ENCODE measurements around the gene ASNS. TPM values are rescaled to one million over a fixed set of nuclear protein-coding genes. Genes with fewer than 3 reads are reported as not detected.

ASNS gene
- total RNA-seq, 1 donor from 2014 or later, result 137 TPM

GRCh38 chr7:97842006-97842405, 30.2 kb downstream of the ASNS start:
- no peak overlapping the region for H3K27ac Mint-ChIP-seq (ENCODE audit: unreplicated experiment)
- no peaks in the 10 kb centered on the region for H3K9me3 Mint-ChIP-seq (ENCODE audit: unreplicated experiment)
- H3K4me3 Mint-ChIP-seq (ENCODE audit: unreplicated experiment), result no peak overlapping the region
- no peaks in the 10 kb centered on the region for H3K36me3 Mint-ChIP-seq (ENCODE audit: unreplicated experiment)
- TF ChIP-seq, protein P1, sequence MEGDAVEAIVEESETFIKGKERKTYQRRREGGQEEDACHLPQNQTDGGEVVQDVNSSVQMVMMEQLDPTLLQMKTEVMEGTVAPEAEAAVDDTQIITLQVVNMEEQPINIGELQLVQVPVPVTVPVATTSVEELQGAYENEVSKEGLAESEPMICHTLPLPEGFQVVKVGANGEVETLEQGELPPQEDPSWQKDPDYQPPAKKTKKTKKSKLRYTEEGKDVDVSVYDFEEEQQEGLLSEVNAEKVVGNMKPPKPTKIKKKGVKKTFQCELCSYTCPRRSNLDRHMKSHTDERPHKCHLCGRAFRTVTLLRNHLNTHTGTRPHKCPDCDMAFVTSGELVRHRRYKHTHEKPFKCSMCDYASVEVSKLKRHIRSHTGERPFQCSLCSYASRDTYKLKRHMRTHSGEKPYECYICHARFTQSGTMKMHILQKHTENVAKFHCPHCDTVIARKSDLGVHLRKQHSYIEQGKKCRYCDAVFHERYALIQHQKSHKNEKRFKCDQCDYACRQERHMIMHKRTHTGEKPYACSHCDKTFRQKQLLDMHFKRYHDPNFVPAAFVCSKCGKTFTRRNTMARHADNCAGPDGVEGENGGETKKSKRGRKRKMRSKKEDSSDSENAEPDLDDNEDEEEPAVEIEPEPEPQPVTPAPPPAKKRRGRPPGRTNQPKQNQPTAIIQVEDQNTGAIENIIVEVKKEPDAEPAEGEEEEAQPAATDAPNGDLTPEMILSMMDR (IDR thresholded peaks at IDR 0.05), result no peak
- no peaks in the 10 kb centered on the region for H3K4me1 Mint-ChIP-seq (ENCODE audit: unreplicated experiment)
- H3K27me3 Mint-ChIP-seq (ENCODE audit: unreplicated experiment), result peaks cover 38% of the 10 kb centered on the region
- DNase-seq (ENCODE audit: extremely low spot score, unreplicated experiment), result no peak

GRCh38 chr7:97835296-97836138, 36.7 kb downstream of the ASNS start:
- TF ChIP-seq, protein P1 (IDR thresholded peaks at IDR 0.05), result peak; percentile 78
- Mint-ChIP-seq H3K27me3 (ENCODE audit: unreplicated experiment) (peaks cover 62% of the 10 kb centered on the region), H3K27ac (ENCODE audit: unreplicated experiment) (no peak overlapping the region), H3K36me3 (ENCODE audit: unreplicated experiment) (no peaks in the 10 kb centered on the region), H3K4me1 (ENCODE audit: unreplicated experiment) (no peaks in the 10 kb centered on the region), H3K9me3 (ENCODE audit: unreplicated experiment) (no peaks in the 10 kb centered on the region), H3K4me3 (ENCODE audit: unreplicated experiment) (no peak overlapping the region)
- no peak for DNase-seq (ENCODE audit: extremely low spot score, unreplicated experiment)

- no peak for DNase-seq (ENCODE audit: extremely low spot score, unreplicated experiment)
- Mint-ChIP-seq H3K36me3 (ENCODE audit: unreplicated experiment) (no peaks in the 10 kb centered on the region), H3K4me3 (ENCODE audit: unreplicated experiment) (no peak overlapping the region), H3K9me3 (ENCODE audit: unreplicated experiment) (no peaks in the 10 kb centered on the region), H3K27ac (ENCODE audit: unreplicated experiment) (no peak overlapping the region), H3K27me3 (ENCODE audit: unreplicated experiment) (peaks cover 12% of the 10 kb centered on the region), H3K4me1 (ENCODE audit: unreplicated experiment) (no peaks in the 10 kb centered on the region)
- TF ChIP-seq, protein P1 (IDR thresholded peaks at IDR 0.05), result no peak
Observed at GRCh38 chr7:97819161-97819560, 53.0 kb downstream of the ASNS start.

- Mint-ChIP-seq H3K4me3 (ENCODE audit: unreplicated experiment) (no peak overlapping the region), H3K27ac (ENCODE audit: unreplicated experiment) (no peak overlapping the region), H3K4me1 (ENCODE audit: unreplicated experiment) (no peaks in the 10 kb centered on the region), H3K9me3 (ENCODE audit: unreplicated experiment) (no peaks in the 10 kb centered on the region), H3K27me3 (ENCODE audit: unreplicated experiment) (peaks cover 8% of the 10 kb centered on the region), H3K36me3 (ENCODE audit: unreplicated experiment) (no peaks in the 10 kb centered on the region)
- DNase-seq (ENCODE audit: extremely low spot score, unreplicated experiment), result no peak
- TF ChIP-seq, protein P1 (IDR thresholded peaks at IDR 0.05), result no peak
Observed at GRCh38 chr7:97818066-97818663, 54.0 kb downstream of the ASNS start.

Other genes with a start within 250 kb of the ASNS start
- not detected in 2 replicates for gene TAC1, start 140.3 kb downstream of the ASNS start, total RNA-seq
- not detected in 2 replicates for gene OCM2, start 117.8 kb upstream of the ASNS start, total RNA-seq
- 15.4 and 21.4 TPM in 2 replicates for gene LMTK2, start 234.5 kb upstream of the ASNS start, total RNA-seq

Data from osteocyte (in vitro differentiated cells).